Raji (cell line): ENCODE measurements around the gene NCAPD3.

Source experiments
- POLR2A ChIP-seq: IDR thresholded peaks from 2 replicates; pipeline ENCODE4 v1.6.1; 2011; ENCODE audit warnings: low read depth, low read length, control low read depth; ENCODE audit not compliant: insufficient read depth

Gene NCAPD3

GRCh38 chr11:134144744-134145143 is 79.0 kb downstream of the NCAPD3 start:
- TF ChIP-seq POLR2A: no peak

DNA sequence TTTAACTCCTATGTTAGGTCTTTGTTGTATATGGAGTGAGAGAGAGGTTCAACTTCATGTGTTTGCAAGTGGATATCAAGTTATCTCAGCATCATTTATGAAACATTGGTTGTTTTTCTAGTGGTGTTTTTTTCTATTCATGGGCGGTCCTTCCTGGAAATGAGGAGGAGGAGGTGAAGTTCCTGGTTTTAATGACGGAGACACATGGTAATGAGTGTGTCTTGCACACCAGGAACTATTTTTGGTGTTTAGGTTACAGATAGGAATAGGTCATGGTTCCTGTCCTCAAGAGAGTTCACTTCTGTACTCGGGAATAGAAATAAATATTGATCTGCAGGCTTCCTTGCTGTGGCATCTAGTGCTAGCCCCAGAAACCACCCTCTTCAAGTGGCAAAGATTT is 80.0 kb downstream of the NCAPD3 start:
- no peak for TF ChIP-seq POLR2A

GRCh38 chr11:134142536-134142935 is 81.2 kb downstream of the NCAPD3 start:
- TF ChIP-seq POLR2A: no peak

DNA sequence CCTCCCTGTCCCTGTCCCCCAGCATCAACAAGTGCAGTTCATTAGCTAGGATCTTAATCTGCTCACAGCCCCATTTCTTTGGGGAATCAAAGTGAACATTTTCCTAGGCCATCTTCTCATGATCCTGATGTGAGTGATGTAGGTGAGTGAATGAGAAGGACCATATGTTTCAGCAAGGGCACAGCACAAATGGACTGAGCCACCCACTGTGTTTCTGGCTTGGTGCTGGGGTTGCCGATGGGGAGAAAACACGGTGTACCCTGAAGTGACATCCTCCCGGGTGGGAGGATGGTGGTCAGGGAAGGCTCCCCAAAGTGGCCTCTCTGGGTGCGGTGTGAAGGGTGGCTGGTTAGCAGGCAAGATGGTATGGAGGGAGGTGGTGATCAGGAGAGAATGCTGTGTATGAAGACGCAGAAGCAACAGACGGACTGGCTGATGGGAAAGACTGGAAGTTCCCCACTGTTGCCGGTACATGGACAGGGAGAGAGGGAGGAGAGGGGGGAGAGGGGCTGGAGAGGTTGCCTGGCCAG is 82.7 kb downstream of the NCAPD3 start:
- no peak for TF ChIP-seq POLR2A

GRCh38 chr11:134139873-134140331 is 83.9 kb downstream of the NCAPD3 start:
- TF ChIP-seq POLR2A: no peak

- TF ChIP-seq POLR2A: no peak
Measured at GRCh38 chr11:134139303-134139872, 84.4 kb downstream of the NCAPD3 start.

- no peak for TF ChIP-seq POLR2A
Measured at GRCh38 chr11:134138376-134138775, 85.4 kb downstream of the NCAPD3 start.

- TF ChIP-seq POLR2A: no peak
Measured at GRCh38 chr11:134134167-134134566, 89.6 kb downstream of the NCAPD3 start.

- TF ChIP-seq POLR2A: no peak
Measured at GRCh38 chr11:134132808-134133207, 91.0 kb downstream of the NCAPD3 start.

DNA sequence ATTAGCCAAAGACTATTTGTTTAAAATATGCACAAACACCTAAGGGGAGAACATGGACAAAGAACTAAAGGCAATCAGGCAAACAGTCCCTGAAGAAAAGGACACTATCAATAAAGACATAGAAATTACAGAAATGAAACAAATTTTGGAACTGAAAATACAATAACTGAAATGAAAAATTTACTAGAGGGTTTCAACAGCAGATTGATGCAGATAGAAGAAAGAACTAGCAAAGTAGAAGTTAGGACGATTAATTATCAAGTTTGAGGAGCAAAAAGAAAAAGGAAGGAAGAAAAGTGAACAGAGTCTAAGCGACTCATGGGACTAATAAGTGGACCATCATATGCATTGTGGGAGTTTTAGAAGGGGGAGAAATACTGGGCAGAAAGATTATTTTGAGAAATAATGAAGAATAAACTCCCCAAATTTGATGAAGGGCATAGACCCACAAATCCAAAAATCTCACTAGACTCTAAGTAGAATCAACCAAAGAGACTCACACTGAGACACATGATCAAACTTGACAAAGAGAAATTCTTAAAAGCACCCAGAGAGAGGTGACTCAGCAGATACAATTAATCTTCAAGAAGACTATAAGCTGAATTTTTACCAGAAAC is 92.0 kb downstream of the NCAPD3 start:
- TF ChIP-seq POLR2A: no peak

DNA sequence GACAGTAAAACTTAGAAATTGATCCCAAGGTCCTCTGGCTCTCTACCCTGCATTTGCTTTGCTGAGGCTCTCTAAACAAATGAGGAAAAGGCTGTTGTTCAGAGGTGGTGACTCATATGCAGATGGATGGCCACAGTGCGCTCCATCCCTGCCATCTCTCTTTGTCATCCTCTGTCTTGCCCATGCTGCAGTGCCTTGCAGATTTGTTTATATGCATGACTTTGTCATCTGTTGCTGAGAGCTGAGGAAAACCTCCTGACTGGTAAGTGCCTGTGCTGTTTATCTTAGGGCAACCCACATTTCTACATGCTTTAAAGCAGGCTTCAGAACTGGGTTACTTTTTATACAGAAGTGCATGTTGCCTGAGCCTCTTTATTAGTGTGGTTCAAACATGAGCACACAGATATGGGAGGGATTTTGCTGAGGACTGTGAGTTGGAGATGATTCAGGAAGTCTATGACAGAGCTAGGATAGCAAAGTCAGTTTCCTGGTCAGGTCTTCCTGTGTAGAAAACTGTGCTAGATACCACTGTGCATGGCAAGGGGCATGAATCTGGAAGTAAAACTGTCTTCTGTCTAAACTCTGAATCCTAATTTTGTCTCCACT is 97.4 kb downstream of the NCAPD3 start:
- no peak for TF ChIP-seq POLR2A

DNA sequence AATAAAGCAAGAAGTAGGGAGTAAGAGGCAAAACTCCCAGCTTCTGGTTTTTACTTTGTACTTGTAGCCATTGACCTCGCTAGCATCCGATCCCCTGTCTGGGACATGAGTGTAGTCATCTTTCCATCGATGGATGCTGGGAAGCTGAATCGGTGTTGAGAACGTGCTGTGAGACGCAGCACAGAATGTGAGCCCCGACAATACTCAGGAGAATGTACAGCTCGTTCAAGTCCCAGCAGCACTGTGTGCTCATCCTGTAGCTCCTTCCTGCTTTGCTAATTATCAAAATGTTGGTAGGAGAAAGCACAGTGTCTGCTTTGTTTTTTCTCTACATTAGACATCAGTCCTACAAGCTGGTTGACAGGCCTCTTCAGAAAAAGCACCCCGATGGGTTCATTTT is 98.3 kb downstream of the NCAPD3 start:
- TF ChIP-seq POLR2A: no peak

DNA sequence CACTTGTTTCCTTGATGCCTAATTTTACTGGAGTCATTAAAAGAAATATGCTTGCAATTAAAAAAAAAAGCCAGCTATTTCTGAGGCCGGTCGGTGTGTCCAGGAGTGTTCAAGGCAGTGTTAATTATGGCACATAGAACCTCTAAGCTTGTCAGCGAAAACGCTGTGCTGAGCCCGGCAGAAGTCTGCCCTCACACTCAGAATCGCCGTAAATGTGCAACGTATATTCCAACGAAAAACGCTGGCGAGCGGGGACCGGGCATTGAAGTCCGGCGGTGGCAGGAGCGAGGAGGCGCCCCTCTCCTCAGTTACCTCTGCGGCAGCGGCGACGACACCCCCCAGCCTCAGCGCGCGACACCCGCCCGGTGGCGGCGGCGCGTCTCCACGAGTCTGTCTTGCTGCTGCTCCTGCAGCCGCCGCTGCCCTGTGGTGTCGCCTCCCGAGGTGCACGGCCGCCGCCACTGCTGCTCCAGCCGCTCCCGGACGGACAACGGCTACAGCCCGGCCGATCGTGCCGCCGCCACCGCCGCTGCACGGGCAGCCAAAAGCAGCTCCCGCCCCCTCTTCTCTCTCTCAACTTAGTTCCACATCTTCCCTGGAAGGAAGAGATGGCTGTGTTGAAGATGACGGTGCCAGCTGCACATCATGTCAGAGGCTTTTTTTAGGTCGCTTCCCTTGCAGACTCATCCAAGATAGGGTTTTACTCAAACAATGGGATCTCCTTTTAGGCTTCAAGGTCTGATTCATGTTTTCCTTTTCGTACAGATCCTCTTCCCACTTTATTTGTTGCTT is 98.9 kb downstream of the NCAPD3 start:
- no peak for TF ChIP-seq POLR2A

GRCh38 chr11:134120921-134121526 is 102.7 kb downstream of the NCAPD3 start:
- TF ChIP-seq POLR2A: no peak

- no peak for TF ChIP-seq POLR2A
Measured at GRCh38 chr11:134120143-134120850, 103.5 kb downstream of the NCAPD3 start.

GRCh38 chr11:134119094-134119493 is 104.7 kb downstream of the NCAPD3 start:
- no peak for TF ChIP-seq POLR2A
